Activated gamma-delta T cell treated with anti-CD3 and anti-CD28 coated beads, Interleukin-2, amount 50 U/mL, for 16 hours (primary cell): ENCODE results near the gene ZC3HAV1.
"Not testable (repeated sequence)": the region's sequence is repeated elsewhere in the genome, so short reads cannot be mapped to it uniquely, and the experiment has no call there.

ENCODE experiments used
- DNase-seq: peaks from one replicate; pipeline ENCODE4 v3.0.0-alpha.2; 2020; ENCODE audit warnings: low read depth

Gene ZC3HAV1

DNA sequence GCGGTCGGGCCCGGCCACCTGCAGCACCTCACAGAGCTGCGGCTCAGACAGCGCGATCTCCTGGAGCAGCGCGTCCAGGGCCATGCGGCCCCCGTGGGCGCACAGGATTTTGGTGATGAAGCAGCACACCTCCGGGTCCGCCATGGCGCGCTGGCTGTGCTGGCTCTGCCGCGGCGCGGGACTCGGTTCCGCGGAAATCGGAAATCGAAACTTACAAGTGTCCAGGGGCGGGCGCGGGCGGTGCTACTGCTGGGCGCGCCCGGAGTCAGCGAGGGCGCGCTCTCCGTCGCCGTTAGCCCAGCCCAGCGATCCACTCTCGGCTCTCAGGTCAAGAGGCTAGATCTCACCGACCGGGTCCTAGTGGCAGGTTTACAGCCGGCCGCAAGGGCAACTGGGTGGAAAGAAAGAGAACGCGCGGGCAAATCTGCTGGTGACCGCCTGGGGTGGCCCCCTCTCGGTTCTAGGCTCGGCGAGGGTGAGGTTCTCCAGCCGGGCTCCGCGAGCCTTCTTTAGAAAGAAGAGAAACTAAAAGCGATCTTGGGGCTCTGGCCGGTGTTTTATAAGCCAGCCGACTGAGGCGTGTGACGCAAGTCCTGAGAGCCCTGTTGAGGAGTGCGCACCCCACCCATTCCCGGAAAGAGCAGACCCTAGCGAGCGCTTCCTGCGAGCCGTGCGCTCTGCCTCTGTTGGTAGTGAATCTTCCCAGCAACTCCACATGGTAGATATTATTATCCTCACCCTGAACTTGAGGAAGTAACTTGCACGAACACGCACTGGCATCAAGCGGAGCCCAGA lies at the start of gene ZC3HAV1:
Gene ZC3HAV1 (minus strand): TSS at position 533 of the 795 bp plus-strand sequence. CDS start 389 bp downstream, at position 144.
- DNase-seq = peak; percentile 76

GRCh38 chr7:139153832-139154231 lies 44.3 kb upstream of the ZC3HAV1 start:
- DNase-seq = no peak

- no peak for DNase-seq
These were observed 42.6 kb upstream of the ZC3HAV1 start for GRCh38 chr7:139152149-139152548.

DNA sequence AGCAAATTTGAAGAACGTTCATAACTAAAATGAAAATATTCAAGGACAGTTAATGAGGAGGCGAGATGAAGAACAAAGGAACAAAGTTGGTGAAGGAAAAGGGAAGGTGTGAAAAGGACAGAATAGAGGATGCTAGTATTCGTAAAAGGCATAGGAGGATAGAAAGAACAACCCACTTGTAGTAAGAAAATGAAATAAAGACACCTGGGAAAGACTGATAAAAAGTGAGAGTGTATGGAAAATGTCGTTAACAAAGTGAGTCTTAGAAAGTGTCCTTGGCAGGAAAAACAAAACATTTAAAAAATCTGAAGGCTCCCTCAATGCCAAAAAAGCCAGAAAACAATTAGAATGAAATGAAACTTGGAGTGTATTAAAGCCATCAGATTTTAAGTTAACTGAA lies 29.6 kb upstream of the ZC3HAV1 start:
- no peak for DNase-seq

GRCh38 chr7:139133335-139134139 lies 24.0 kb upstream of the ZC3HAV1 start:
- peak; percentile 79 for DNase-seq

GRCh38 chr7:139132887-139133286 lies 23.4 kb upstream of the ZC3HAV1 start:
- DNase-seq = no peak

- DNase-seq = no peak
These were observed 22.1 kb upstream of the ZC3HAV1 start for GRCh38 chr7:139131601-139132041.

- DNase-seq = not testable (repeated sequence)
These were observed 20.3 kb upstream of the ZC3HAV1 start for GRCh38 chr7:139129814-139130213.

DNA sequence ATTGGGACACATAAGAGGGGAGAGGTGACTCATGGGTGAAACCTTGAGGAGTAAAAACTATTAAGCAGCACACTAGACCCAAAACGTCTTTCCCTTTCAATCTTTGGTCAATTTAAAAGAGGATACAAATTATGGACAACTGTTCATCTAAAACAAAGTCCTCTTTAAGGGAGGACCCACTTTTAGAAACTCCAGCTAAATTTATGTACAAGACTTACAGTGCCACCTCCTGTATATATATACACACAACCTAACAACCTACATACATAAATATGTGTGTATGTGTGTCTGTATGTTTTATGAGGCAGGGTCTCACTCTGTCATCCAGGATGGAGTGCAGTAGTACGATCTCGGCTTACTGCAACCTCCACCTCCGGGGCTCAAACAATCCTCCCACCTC lies 18.1 kb upstream of the ZC3HAV1 start:
- no peak for DNase-seq

DNA sequence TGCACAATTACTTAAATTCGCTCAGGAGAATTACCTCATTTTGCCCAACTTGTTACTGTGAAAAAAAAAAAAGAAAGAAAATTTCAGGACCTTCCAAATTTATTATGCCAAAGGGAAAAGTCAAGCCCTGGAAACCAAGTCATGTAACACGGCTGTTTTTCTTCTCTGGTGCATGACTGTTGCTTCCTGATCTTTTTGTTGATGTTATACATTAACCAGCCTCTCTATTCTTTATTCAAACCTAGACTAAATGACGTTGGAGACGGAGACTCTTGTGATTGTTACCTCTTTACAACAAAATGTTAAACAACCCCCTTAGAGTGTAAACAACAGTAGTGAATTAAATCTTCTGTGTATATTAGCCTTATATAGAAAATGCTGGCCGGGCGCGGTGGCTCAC lies 16.1 kb upstream of the ZC3HAV1 start:
- no peak for DNase-seq

DNA sequence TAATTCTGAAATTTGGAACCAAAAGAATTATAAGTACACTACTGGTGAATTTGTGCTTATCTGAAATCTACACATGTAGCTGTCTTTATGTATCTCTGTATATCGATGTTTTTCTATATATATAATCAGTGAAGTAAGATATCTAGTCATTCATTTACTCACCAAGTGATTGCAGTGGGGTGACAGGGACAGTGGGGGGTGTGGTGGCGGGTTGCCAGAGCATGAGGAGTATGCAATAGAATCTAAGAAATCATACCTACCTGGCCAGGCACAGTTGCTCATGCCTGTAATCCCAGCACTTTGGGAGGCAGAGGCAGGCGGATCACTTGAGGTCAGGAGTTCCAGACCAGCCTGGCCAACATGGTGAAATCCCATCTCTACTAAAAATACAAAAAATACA lies 15.5 kb upstream of the ZC3HAV1 start:
- DNase-seq = not testable (repeated sequence)

DNA sequence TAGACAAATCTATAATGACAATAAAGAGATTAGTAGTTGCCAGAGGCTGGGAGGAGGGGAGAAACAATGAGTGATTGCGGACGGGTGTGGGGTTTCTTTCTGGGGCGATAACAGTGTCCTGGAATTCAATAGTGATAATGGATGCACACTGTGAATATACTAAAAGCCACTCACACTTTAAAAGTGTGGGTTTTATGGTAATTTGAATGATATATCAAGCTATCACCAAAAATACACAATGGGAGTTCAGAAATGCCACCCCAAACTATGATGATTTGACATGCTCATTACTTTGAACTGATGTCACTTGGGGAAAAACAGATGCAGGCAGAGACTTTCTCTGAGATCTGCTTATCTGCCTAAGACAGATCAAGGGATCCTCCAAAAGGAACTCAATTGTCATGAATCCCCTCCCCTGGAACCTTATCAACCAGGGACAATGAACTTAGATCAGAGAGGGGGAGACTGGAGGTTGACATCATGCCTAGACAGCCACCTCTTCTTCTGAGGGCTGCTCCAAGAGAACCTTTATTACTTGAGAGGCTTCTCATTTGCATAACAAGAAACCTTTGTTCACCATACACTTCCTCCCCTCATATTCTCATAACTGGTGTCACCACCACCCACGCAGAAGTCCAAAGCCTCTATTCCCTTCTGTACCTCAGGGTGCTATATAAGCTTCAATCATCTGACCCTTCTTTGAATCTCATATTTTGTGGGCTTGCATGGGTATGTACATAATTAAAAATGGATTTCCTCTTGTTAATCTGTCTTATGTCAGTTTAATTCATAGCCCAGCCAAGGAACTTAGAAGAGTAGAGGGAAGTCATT lies 14.8 kb upstream of the ZC3HAV1 start:
- DNase-seq = no peak

GRCh38 chr7:139119486-139119849 lies 9.9 kb upstream of the ZC3HAV1 start:
- DNase-seq = no peak

DNA sequence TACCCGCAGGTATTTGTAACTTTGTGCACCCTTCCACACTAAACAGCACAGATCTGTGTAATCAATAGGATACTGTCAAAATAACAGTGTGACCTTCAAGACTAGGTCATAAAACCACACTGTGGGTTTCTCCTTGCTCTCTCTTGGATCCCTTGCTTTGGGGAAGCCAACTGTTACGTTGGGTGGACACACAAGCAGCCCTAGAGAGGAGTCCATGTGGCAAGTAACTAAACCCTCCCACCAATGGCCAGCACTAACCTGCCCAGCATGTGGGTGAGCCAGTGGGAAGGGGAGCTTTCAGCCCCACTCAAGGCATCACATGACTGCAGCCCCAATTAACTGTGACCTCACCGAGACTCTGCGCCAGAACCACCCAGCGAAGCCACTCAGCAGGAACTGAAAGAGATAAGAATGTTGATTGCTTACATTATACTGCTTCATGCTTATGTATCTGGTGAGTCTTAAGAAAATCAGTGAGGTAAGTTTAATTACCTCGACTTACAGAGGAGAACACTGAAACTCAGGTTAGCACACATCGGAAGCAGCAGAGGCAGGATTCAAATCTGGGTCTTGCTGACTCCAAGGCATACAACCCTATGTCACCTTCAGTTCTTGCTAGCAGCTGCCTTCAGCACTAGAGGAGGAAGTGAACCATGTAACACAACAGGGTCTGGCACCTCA lies 9.4 kb upstream of the ZC3HAV1 start:
- DNase-seq = no peak

GRCh38 chr7:139118234-139118804 lies 8.8 kb upstream of the ZC3HAV1 start:
- no peak for DNase-seq

DNA sequence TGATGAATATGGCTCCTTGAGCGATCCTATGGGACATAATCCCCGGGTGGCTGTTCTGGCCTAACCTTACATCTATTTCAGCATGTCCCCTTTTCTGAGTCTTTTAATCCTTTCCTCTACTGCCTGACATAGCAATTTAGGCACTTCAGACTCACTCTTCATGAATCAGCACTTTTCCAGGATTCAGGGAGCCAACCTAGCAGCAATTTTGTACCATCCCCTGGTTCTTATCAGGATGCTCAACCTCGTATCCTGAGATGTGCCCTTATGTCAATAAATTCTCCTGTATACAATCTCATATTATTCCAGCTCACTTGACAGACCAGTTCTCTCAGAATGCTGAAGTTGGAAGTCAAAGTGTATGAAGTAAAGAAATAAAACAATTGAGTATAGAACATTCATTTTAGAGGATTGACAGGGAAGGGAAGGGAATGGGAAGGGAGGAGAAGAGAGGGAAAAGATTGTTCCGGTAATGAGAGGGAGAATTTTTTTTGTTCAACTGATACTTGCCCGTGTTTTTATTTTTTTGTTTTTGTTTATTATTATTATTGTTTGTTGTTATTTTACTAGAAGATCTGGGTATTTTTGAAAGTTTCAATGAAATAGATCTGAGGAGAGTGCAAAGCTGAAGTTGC lies 8.2 kb upstream of the ZC3HAV1 start:
- DNase-seq = no peak

DNA sequence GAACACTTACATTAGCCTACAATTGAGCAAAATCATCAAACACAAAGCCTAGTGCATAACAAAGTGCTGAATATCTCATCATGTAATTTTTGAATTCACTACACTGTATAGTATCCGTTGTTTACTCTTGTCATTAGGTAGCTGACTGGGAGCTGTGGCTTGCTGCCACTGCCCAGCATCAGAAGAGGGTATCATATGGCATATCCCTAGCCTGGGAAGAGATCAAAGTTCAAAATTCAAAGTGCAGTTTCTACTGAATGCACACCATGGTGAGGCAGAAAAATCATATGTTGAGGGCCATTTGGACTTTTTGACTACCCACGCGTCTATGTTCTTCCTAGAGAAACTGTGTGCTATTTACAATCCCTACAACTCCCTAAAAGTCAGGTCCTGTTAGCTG lies 7.5 kb upstream of the ZC3HAV1 start:
- DNase-seq = no peak

- DNase-seq = no peak
These were observed 5.6 kb upstream of the ZC3HAV1 start for GRCh38 chr7:139115104-139115503.

DNA sequence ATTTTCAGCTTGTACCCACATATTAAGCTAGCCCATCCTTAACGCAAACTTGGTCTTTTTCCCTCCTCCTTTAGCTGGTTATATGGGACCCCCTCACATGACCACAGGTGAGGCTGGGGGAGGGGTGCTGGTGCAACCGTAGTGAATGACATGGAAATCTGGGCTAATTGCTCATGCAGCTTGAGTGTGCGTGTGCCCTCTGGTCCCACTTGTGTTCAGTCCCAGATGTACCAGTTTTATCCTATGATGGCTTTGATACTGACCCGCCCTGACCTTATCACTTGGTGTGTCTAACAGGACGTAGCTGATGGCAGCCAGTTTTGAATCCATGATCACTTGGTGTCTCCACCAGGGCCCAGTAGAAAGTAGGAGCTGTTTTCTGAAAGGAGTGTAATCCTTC lies 5.1 kb upstream of the ZC3HAV1 start:
- DNase-seq = no peak

- DNase-seq = no peak
These were observed 4.5 kb upstream of the ZC3HAV1 start for GRCh38 chr7:139114018-139114417.

DNA sequence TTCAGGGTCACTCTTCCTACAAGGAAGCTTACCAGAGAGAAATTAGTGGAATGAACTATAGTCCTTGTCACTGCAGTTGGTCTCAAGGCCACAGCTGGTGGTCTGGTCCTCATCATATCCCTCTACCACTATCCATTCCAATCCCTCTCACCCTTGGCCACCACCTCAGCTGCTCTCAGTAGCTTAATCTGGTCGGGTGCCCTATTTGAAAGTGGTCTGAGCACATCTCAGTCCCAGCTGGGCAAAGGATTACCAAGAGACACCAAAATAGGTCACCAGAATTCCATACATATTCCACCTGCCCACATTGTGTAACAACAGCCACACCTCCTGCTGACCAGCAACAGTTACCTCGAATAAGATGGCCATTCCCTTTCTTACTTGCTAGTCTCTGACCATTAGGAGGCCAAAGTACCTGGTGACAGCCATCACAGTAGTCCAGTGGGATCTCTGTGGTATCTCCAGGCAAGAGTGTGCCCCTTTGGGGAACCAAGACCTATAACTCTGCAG lies 3.3 kb upstream of the ZC3HAV1 start:
- no peak for DNase-seq
